ENCODE results near the gene AKAP4.

Gene AKAP4

DNA sequence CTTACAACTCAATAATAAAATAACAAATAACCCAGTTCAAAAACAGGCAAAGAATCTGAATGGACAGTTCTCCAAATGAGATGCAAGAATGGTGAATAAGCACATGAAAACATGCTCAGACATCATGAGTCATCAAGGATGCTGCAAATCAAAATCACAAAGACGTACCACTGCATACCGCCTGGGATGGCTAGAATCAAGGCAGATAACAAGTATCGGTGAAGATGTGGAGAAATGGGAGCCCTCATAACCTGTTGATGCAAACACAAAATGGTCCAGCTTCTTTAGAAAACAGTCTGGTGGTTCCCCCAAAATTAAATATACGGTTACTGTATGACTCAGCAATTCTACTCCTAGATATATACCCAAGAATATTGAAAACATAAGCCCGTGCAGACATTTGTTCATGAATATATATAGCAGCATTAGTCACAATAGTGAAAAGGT, 32.5 kb downstream of the AKAP4 start:
- Histone ChIP-seq H3K4me1 (ENCODE audit: insufficient read depth, low read length) (no peaks in the 10 kb centered on the region), H3K4me2 (ENCODE audit: insufficient read depth, low read length) (no peak overlapping the region), H3K9me3 (ENCODE audit: insufficient read depth, low read length, severe bottlenecking) (no peaks in the 10 kb centered on the region), H3K79me2 (ENCODE audit: insufficient read depth, low read length) (no peaks in the 10 kb centered on the region), H3K4me3 (ENCODE audit: low read depth in 1 of 2, low read length in 2 of 2) (no peak overlapping the region), H3K9ac (ENCODE audit: low read depth, low read length) (no peak overlapping the region), H4K20me1 (ENCODE audit: insufficient read depth, low read length) (no peaks in the 10 kb centered on the region), H2AFZ (ENCODE audit: low read depth, low read length) (no peak overlapping the region), H3K27me3 (ENCODE audit: insufficient read depth, low read length, poor library complexity) (no peaks in the 10 kb centered on the region), H3K36me3 (ENCODE audit: insufficient read depth, low read length) (no peaks in the 10 kb centered on the region), H3K27ac (ENCODE audit: low read length) (no peak overlapping the region)
- DNase-seq (no peak), ATAC-seq (ENCODE audit: insufficient read depth, low read depth) (no peak)
- TF ChIP-seq EZH2 (IDR thresholded peaks at IDR 0.05; ENCODE audit: borderline replicate concordance, low read depth, low read length, severe bottlenecking), result no peak
- TF ChIP-seq, protein P1, sequence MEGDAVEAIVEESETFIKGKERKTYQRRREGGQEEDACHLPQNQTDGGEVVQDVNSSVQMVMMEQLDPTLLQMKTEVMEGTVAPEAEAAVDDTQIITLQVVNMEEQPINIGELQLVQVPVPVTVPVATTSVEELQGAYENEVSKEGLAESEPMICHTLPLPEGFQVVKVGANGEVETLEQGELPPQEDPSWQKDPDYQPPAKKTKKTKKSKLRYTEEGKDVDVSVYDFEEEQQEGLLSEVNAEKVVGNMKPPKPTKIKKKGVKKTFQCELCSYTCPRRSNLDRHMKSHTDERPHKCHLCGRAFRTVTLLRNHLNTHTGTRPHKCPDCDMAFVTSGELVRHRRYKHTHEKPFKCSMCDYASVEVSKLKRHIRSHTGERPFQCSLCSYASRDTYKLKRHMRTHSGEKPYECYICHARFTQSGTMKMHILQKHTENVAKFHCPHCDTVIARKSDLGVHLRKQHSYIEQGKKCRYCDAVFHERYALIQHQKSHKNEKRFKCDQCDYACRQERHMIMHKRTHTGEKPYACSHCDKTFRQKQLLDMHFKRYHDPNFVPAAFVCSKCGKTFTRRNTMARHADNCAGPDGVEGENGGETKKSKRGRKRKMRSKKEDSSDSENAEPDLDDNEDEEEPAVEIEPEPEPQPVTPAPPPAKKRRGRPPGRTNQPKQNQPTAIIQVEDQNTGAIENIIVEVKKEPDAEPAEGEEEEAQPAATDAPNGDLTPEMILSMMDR (IDR thresholded peaks at IDR 0.05; ENCODE audit: borderline replicate concordance, extremely low read depth, low read length, poor library complexity, severe bottlenecking), result no peak

DNA sequence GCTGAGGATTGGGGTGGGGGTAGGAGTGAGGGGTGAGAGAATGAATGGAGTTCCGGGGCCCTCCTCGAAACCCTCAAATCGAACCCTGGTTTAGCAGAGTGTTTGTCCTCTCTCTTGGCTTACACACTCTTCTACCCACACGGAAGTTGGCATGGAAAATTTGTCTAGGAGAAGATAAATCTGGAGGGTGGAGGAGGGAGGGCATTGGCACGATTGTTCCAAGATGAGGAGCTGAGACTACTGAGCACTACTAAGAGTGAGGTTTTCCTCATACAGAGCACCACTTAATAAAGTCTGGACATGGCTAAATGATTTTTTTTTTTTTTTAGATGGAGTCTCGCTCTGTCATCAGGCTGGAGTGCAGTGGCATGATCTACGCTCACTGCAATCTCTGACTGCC, 33.4 kb downstream of the AKAP4 start:
- Histone ChIP-seq H3K36me3 (ENCODE audit: insufficient read depth, low read length) (no peaks in the 10 kb centered on the region), H3K9me3 (ENCODE audit: insufficient read depth, low read length, severe bottlenecking) (no peaks in the 10 kb centered on the region), H3K27ac (ENCODE audit: low read length) (no peak overlapping the region), H3K9ac (ENCODE audit: low read depth, low read length) (no peak overlapping the region), H3K27me3 (ENCODE audit: insufficient read depth, low read length, poor library complexity) (no peaks in the 10 kb centered on the region), H3K79me2 (ENCODE audit: insufficient read depth, low read length) (no peaks in the 10 kb centered on the region), H3K4me3 (ENCODE audit: low read depth in 1 of 2, low read length in 2 of 2) (no peak overlapping the region), H3K4me1 (ENCODE audit: insufficient read depth, low read length) (no peaks in the 10 kb centered on the region), H4K20me1 (ENCODE audit: insufficient read depth, low read length) (no peaks in the 10 kb centered on the region), H2AFZ (ENCODE audit: low read depth, low read length) (no peak overlapping the region), H3K4me2 (ENCODE audit: insufficient read depth, low read length) (no peak overlapping the region)
- no peak for DNase-seq
- TF ChIP-seq, protein P1 (IDR thresholded peaks at IDR 0.05; ENCODE audit: borderline replicate concordance, extremely low read depth, low read length, poor library complexity, severe bottlenecking), result no peak
- TF ChIP-seq EZH2 (IDR thresholded peaks at IDR 0.05; ENCODE audit: borderline replicate concordance, low read depth, low read length, severe bottlenecking), result no peak
- ATAC-seq (ENCODE audit: insufficient read depth, low read depth), result no peak

DNA sequence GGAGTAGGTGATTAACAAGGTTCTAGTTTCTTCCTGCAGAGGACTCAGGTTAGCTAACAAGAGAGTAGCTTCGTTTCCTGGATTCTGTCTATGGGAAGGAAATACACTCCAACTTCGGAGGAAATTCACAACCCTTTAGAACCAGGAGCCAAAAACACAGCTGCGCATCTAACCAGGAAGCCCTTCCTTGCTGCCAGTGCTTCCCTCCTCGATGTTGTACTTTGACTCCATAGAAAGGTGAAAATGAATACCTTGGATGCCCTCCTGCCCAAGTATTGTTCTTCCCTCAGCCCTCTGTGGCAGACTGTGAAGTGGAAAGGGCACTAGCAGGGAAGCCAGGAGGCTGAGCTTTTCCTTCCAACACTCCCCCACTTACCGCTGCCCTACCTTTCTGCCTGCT, 35.1 kb downstream of the AKAP4 start:
- ATAC-seq (ENCODE audit: insufficient read depth, low read depth), result no peak
- Histone ChIP-seq H2AFZ (ENCODE audit: low read depth, low read length) (no peak overlapping the region), H3K9me3 (ENCODE audit: insufficient read depth, low read length, severe bottlenecking) (no peaks in the 10 kb centered on the region), H3K9ac (ENCODE audit: low read depth, low read length) (no peak overlapping the region), H3K4me3 (ENCODE audit: low read depth in 1 of 2, low read length in 2 of 2) (no peak overlapping the region), H3K36me3 (ENCODE audit: insufficient read depth, low read length) (no peaks in the 10 kb centered on the region), H3K27ac (ENCODE audit: low read length) (no peak overlapping the region), H3K79me2 (ENCODE audit: insufficient read depth, low read length) (no peaks in the 10 kb centered on the region), H3K4me2 (ENCODE audit: insufficient read depth, low read length) (no peak overlapping the region), H3K4me1 (ENCODE audit: insufficient read depth, low read length) (no peaks in the 10 kb centered on the region), H4K20me1 (ENCODE audit: insufficient read depth, low read length) (no peaks in the 10 kb centered on the region), H3K27me3 (ENCODE audit: insufficient read depth, low read length, poor library complexity) (no peaks in the 10 kb centered on the region)
- TF ChIP-seq, protein P1 (IDR thresholded peaks at IDR 0.05; ENCODE audit: borderline replicate concordance, extremely low read depth, low read length, poor library complexity, severe bottlenecking), result no peak
- TF ChIP-seq EZH2 (IDR thresholded peaks at IDR 0.05; ENCODE audit: borderline replicate concordance, low read depth, low read length, severe bottlenecking), result no peak
- no peak for DNase-seq

DNA sequence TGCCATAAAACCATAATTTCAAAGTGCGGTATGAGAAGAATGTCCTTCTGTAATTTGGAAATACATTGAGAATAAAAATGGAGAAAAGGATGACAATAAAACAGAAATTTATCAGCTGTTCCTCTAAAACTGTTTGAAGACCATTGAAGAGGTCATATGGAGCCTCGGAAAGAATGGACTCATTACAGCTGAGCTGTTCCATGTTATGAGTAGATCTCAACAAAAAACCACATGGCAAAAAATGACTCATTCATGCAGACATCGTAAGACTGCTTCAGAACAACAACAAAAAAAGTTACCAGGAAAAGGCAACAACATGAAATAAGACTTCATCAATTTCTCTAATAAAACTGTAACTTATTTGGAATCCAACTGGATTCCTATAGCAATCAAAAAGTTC, 39.7 kb downstream of the AKAP4 start:
- DNase-seq (no peak), ATAC-seq (ENCODE audit: insufficient read depth, low read depth) (no peak)
- no peaks in the 10 kb centered on the region for H3K79me2 ChIP-seq (ENCODE audit: insufficient read depth, low read length)
- no peaks in the 10 kb centered on the region for H3K9me3 ChIP-seq (ENCODE audit: insufficient read depth, low read length, severe bottlenecking)
- H3K4me3 ChIP-seq (ENCODE audit: low read depth in 1 of 2, low read length in 2 of 2), result no peak overlapping the region
- no peak overlapping the region for H3K9ac ChIP-seq (ENCODE audit: low read depth, low read length)
- no peaks in the 10 kb centered on the region for H3K36me3 ChIP-seq (ENCODE audit: insufficient read depth, low read length)
- H2AFZ ChIP-seq (ENCODE audit: low read depth, low read length), result no peak overlapping the region
- H3K27ac ChIP-seq (ENCODE audit: low read length), result no peak overlapping the region
- no peak overlapping the region for H3K4me2 ChIP-seq (ENCODE audit: insufficient read depth, low read length)
- H3K27me3 ChIP-seq (ENCODE audit: insufficient read depth, low read length, poor library complexity), result no peaks in the 10 kb centered on the region
- H3K4me1 ChIP-seq (ENCODE audit: insufficient read depth, low read length), result no peaks in the 10 kb centered on the region
- no peaks in the 10 kb centered on the region for H4K20me1 ChIP-seq (ENCODE audit: insufficient read depth, low read length)
- TF ChIP-seq, protein P1 (IDR thresholded peaks at IDR 0.05; ENCODE audit: borderline replicate concordance, extremely low read depth, low read length, poor library complexity, severe bottlenecking), result no peak
- TF ChIP-seq EZH2 (IDR thresholded peaks at IDR 0.05; ENCODE audit: borderline replicate concordance, low read depth, low read length, severe bottlenecking), result no peak

All from DND-41 (cell line).